Left ventricle myocardium inferior (tissue), 1 donor: ENCODE results near the gene CEP104. TPM values are rescaled to one million over a fixed set of nuclear protein-coding genes. Genes with fewer than 3 reads are reported as not detected.

Source experiments
- DNase-seq: peaks from one replicate; pipeline ENCODE4 v3.0.0-alpha.2; 2020
- H3K27ac ChIP-seq: fragments of 200-600 bp; replicated peaks from 2 replicates; pipeline ENCODE4 v1.8.0; 2021
- H3K27me3 ChIP-seq: fragments of 200-600 bp; 2 replicates; pipeline ENCODE4 v1.8.0; 2021; ENCODE audit warnings: low read depth
- H3K36me3 ChIP-seq: fragments of 200-600 bp; 2 replicates; pipeline ENCODE4 v1.8.0; 2021
- H3K4me1 ChIP-seq: fragments of 200-600 bp; 2 replicates; pipeline ENCODE4 v1.8.0; 2021
- H3K4me3 ChIP-seq: fragments of 200-600 bp; 2 replicates; pipeline ENCODE4 v1.8.0; 2021; ENCODE audit warnings: mild to moderate bottlenecking, moderate library complexity
- H3K9me3 ChIP-seq: fragments of 200-600 bp; replicated peaks from 2 replicates; pipeline ENCODE4 v1.8.0; 2021
- intact Hi-C: fragments of 100-400 bp; cut with micrococcal nuclease; formaldehyde crosslinking; loops from one replicate; pipeline ENCODE4 v1.11.0; 2022
- total RNA-seq: library from RNA; stranded (reverse); fragmentation: NEBNext Ultra II Directional; extraction: Animal tissue kit (Norgen Biotek cat#: 25700); gene quantifications from one replicate; pipeline ENCODE4 v1.2.1, GENCODE V29; 2021
- TF ChIP-seq, protein P1 (sequence below): fragments of 200-600 bp; IDR thresholded peaks from 2 replicates; pipeline ENCODE4 v1.8.0; 2021; ENCODE audit warnings: antibody characterized with exemption, mild to moderate bottlenecking, borderline replicate concordance
- donor health status: DM: no; HTN: yes; CAD: no; lungs with severe emphysema.

Gene CEP104
- total RNA-seq, 1 donor from 2014 or later, result 32.2 TPM

DNA sequence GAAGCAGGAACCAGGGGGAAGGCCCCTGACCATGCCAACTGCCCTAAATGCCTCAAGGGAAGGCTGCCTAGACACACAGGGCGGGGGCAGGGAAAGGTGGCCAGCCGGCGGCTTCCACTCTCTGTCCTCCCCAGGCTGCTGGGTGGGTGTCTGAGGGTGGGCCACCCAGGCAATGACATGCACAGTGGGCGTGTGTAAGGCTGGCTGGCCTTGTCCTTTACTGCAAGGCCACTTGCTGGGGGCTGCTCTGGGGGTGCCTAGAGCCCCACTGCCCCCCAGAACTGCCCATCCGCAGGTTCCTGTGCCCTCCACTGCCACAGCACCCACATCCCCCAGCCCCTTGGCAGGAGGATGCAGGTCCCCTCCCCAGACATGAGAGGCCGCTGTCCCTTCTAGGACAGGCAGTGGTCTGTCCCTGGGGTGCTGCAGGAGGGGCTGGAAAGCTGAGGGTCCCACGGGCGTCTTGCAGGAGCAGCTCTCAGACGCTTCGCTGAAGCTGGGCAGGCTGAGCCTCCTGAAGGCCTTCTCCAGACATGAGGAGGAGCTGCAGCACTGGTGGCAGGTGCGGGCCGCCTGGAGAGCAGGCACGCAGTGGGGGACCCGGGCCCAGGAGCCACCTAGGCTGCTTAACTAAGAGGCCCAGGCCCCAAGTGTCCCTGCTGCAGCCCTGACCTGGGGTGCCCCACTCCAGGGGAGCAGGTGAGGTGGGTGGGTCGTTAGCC lies 94.7 kb downstream of the CEP104 start:
- no peak for DNase-seq
- Histone ChIP-seq H3K27me3 (peaks cover 85% of the 10 kb centered on the region), H3K27ac (no peak overlapping the region), H3K4me1 (no peaks in the 10 kb centered on the region), H3K9me3 (peaks cover 8% of the 10 kb centered on the region), H3K36me3 (no peaks in the 10 kb centered on the region), H3K4me3 (no peak overlapping the region)
- TF ChIP-seq, protein P1, sequence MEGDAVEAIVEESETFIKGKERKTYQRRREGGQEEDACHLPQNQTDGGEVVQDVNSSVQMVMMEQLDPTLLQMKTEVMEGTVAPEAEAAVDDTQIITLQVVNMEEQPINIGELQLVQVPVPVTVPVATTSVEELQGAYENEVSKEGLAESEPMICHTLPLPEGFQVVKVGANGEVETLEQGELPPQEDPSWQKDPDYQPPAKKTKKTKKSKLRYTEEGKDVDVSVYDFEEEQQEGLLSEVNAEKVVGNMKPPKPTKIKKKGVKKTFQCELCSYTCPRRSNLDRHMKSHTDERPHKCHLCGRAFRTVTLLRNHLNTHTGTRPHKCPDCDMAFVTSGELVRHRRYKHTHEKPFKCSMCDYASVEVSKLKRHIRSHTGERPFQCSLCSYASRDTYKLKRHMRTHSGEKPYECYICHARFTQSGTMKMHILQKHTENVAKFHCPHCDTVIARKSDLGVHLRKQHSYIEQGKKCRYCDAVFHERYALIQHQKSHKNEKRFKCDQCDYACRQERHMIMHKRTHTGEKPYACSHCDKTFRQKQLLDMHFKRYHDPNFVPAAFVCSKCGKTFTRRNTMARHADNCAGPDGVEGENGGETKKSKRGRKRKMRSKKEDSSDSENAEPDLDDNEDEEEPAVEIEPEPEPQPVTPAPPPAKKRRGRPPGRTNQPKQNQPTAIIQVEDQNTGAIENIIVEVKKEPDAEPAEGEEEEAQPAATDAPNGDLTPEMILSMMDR, result no peak
- intact Hi-C loops, result no loop called here

Other genes starting within 250 kb of the CEP104 start
- gene MEGF6, start 245.7 kb downstream of the CEP104 start, total RNA-seq, result 9.5 TPM
- gene TPRG1L, start 232.2 kb downstream of the CEP104 start, total RNA-seq, result 54.0 TPM
- gene WRAP73, start 207.1 kb downstream of the CEP104 start, total RNA-seq, result 12.7 TPM
- gene TP73, start 204.7 kb downstream of the CEP104 start, total RNA-seq, result 0.05 TPM
- gene CCDC27, start 104.8 kb downstream of the CEP104 start, total RNA-seq, result 0.08 TPM
- 13.9 TPM for gene SMIM1, start 84.5 kb downstream of the CEP104 start, total RNA-seq
- 58.2 TPM for gene LRRC47, start 60.7 kb downstream of the CEP104 start, total RNA-seq
- 3.3 TPM for gene DFFB, start 265 bp upstream of the CEP104 start, total RNA-seq
- gene C1orf174, start 43.1 kb upstream of the CEP104 start, total RNA-seq, result 11.7 TPM